Esophagus muscularis mucosa (tissue), 4 donors: ENCODE data around the gene STUM. TPM values are rescaled to one million over a fixed set of nuclear protein-coding genes. Genes with fewer than 3 reads are reported as not detected.

ENCODE experiments used
- DNase-seq: peaks from one replicate; pipeline ENCODE4 v3.0.0-alpha.2; 2017; ENCODE audit errors: extremely low spot score
- H3K27ac ChIP-seq, 4 donors: fragments of 200-600 bp; sonication (generic); replicated peaks in 1 of 4; 1 replicate in 3 of 4; 2 replicates in 1 of 4; pipeline ENCODE4 v1.5.1; 2016 to 2019; ENCODE audit warnings: mild to moderate bottlenecking in 1 of 4
- H3K27me3 ChIP-seq, 4 donors: fragments of 200-600 bp; sonication (generic); one replicate each; pipeline versions ENCODE4 v1.5.1 to v1.6.0; 2016 to 2019
- H3K36me3 ChIP-seq, 4 donors: fragments of 200-600 bp; sonication (generic); one replicate each; pipeline ENCODE4 v1.5.1; 2016 to 2019
- H3K4me1 ChIP-seq, 4 donors: fragments of 200-600 bp; sonication (generic); one replicate each; pipeline ENCODE4 v1.5.1; 2016 to 2019
- H3K4me3 ChIP-seq, 4 donors: fragments of 200-600 bp; sonication (generic); 1 replicate in 2 of 4; 2 replicates in 2 of 4; pipeline ENCODE4 v1.5.1; 2016 to 2019; ENCODE audit warnings: mild to moderate bottlenecking in 4 of 4, moderate library complexity in 1 of 4
- H3K9me3 ChIP-seq, 4 donors: fragments of 200-600 bp; sonication (generic); 1 replicate in 3 of 4; 2 replicates in 1 of 4; pipeline ENCODE4 v1.5.1; 2016 to 2019
- CTCF ChIP-seq, 3 experiments: fragments of 200-600 bp in 2 of 3; fragments of 450-650 bp in 1 of 3; sonication (generic) in 2 of 3; IDR thresholded peaks; one replicate each; pipeline ENCODE4 v1.5.1; 2017 to 2019; ENCODE audit warnings: antibody characterized with exemption in 3 of 3, mild to moderate bottlenecking in 2 of 3, moderate library complexity in 1 of 3
- EP300 ChIP-seq: sonication (generic); formaldehyde crosslinking; IDR thresholded peaks from one replicate; pipeline ENCODE4 v1.6.1; 2017; ENCODE audit warnings: antibody characterized with exemption
- POLR2A ChIP-seq: fragments of 450-650 bp; IDR thresholded peaks from one replicate; pipeline ENCODE4 v1.6.1; 2017; ENCODE audit warnings: antibody characterized with exemption, moderate library complexity, mild to moderate bottlenecking, low read depth
- POLR2AphosphoS5 ChIP-seq, 2 donors: sonication (generic); formaldehyde crosslinking; IDR thresholded peaks; one replicate each; pipeline ENCODE4 v1.6.1; 2017; ENCODE audit warnings: antibody characterized with exemption in 2 of 2
- WGBS: methylation state at CpG from one replicate; pipeline ENCODE4 v1.1.5; 2018; 5-methylcytosine and 5-hydroxymethylcytosine counted together
- intact Hi-C: fragments of 100-400 bp; cut with DNase I; formaldehyde crosslinking; loops from one replicate; pipeline ENCODE4 v1.15.1; 2023
- total RNA-seq, 4 donors: library from RNA; depleted of rRNA; stranded (reverse); fragments of >200 nt; gene quantifications; one replicate each; pipeline versions ENCODE4 v1.1.0 to v1.2.1, GENCODE V29; 2016

Gene STUM
- total RNA-seq, 4 donors from 2014 or later = 3.1 to 7.6 (median 6.3) TPM

DNA sequence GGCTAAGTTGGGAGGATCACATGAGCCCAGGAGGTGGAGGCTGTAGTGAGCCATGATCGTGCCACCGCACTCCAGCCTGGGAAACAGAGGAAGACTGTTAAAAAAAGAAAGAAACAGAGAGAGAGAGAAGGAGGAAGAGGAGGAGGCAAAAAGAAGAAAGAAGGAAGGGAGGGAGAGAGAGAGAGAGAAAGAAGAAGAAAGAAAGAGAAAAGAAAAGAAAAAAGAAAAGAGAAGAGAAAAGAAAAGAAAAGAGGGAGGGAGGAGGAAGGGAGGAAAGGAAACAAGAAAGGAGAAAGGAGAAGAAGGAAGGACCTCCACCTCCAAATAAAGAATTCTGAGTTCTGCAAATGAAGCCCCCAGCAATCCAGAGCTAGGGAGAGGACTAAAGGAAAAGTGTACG is 82.0 kb downstream of the STUM start:
- Histone ChIP-seq H3K9me3 (no peaks in the 10 kb centered on the region), H3K27ac (peak overlapping the region in 2 of 4 donors; percentile 74 to 83), H3K4me3 (no peak overlapping the region), H3K4me1 (peaks cover 30 to 78% (median 74%) of the 10 kb centered on the region in 4 donors), H3K36me3 (peaks cover 0 to 46% (median 27%) of the 10 kb centered on the region in 4 donors), H3K27me3 (no peaks in the 10 kb centered on the region)
- intact Hi-C loops = loop anchor here (5.0 kb wide), 1 partner anchor 107 kb away; the partner anchor contains the start of gene ITPKB
- no peak for TF ChIP-seq POLR2AphosphoS5 (IDR thresholded peaks at IDR 0.05)
- no peak for TF ChIP-seq POLR2A
- DNase-seq = no peak
- WGBS = 88% methylated on average over 3 of the region's 3 CpGs

DNA sequence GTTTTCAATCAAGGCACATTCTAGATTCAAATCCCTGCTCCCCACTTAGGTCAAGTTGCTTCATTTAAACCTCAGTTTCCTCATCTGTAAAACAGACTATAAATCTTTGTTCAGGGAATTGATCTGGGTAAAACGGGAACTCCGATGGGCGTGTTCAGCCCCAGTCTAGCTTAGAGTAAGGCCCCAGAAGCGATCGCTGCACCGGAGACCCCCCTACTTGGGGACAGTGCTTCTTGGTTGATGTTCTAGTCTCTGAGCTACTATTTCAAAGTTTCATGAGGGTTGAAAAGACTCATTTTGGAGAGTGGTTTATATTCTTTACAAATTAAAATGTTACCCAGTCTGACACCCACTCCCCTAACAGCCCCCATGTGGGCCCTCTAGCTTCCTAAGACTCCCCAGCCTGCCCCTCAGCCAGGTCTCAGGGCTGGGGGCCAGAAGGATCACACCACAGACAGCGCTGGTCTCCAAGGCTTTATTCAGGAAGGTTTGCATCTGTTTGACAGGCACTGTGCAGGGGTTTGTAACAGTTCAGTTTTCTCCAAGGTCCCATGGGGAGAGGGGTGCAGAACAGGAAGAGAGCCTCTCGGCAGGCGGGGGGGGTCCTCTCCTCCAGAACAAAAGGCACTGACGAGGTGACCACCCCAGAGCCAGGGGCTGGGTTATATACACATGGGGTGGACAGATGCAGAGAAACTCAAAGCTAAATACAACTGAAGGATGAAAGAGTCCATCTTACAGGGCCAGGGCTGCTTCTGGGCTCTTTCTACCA is 82.9 kb downstream of the STUM start:
- H3K27ac ChIP-seq = peak overlapping the region in 2 of 4 donors; percentile 74 to 83
- H3K36me3 ChIP-seq = peaks cover 0 to 54% (median 35%) of the 10 kb centered on the region in 4 donors
- WGBS = 80% methylated on average over 10 of the region's 10 CpGs
- peaks cover 27 to 77% (median 76%) of the 10 kb centered on the region in 4 donors for H3K4me1 ChIP-seq
- no peaks in the 10 kb centered on the region for H3K27me3 ChIP-seq
- DNase-seq = no peak
- intact Hi-C loops = loop anchor here (5.0 kb wide), 1 partner anchor 106 kb away; the partner anchor contains the start of gene ITPKB
- TF ChIP-seq POLR2AphosphoS5 (IDR thresholded peaks at IDR 0.05) (no peak), CTCF (IDR thresholded peaks at IDR 0.05) (no peak), EP300 (no peak), POLR2A (no peak)
- no peaks in the 10 kb centered on the region for H3K9me3 ChIP-seq
- H3K4me3 ChIP-seq = no peak overlapping the region

- 81% methylated on average over 9 of the region's 9 CpGs for WGBS
- no peak for DNase-seq
- Histone ChIP-seq H3K27ac (peak overlapping the region in 2 of 4 donors; percentile 74 to 83), H3K9me3 (no peaks in the 10 kb centered on the region), H3K4me3 (no peak overlapping the region), H3K36me3 (peaks cover 6 to 63% (median 43%) of the 10 kb centered on the region in 4 donors), H3K27me3 (no peaks in the 10 kb centered on the region), H3K4me1 (peaks cover 25 to 77% (median 73%) of the 10 kb centered on the region in 4 donors)
- TF ChIP-seq POLR2AphosphoS5 (IDR thresholded peaks at IDR 0.05) (peak; percentile 22 to 45), EP300 (no peak)
- intact Hi-C loops = loop anchor here (5.0 kb wide), 1 partner anchor 105 kb away; the partner anchor contains the start of gene ITPKB
These were observed 83.8 kb downstream of the STUM start for GRCh38 chr1:226632169-226632879.

DNA sequence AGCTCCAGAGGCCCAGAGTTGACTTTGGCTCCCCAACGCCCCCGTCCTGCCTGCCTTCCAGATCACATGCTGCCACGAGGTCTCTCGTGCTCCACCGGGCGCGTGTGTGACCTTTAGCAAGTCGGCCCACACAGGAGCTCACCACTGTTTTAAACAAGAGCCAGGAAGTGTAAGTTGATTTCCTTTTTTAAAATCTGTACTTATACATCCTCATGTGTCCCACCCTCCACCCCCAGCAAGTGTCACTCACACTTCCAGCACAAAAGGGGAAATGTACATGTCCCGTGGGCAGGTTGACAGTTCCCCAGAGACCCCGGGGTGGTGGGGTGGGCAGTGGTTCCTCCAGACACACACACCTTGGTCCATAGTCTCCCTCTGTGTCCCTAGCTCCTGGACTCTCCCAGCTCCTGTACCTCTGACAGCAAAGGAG is 84.4 kb downstream of the STUM start:
- TF ChIP-seq EP300 (no peak), POLR2AphosphoS5 (IDR thresholded peaks at IDR 0.05) (peak in 1 of 2 donors; percentile 31)
- no peaks in the 10 kb centered on the region for H3K27me3 ChIP-seq
- peak overlapping the region in 2 of 4 donors; percentile 74 to 83 for H3K27ac ChIP-seq
- no peak overlapping the region for H3K4me3 ChIP-seq
- H3K4me1 ChIP-seq = peaks cover 31 to 83% (median 73%) of the 10 kb centered on the region in 4 donors
- intact Hi-C loops = loop anchor here (5.0 kb wide), 1 partner anchor 104 kb away; the partner anchor contains the start of gene ITPKB
- DNase-seq = no peak
- H3K9me3 ChIP-seq = no peaks in the 10 kb centered on the region
- peaks cover 6 to 69% (median 46%) of the 10 kb centered on the region in 4 donors for H3K36me3 ChIP-seq
- WGBS = 76% methylated on average over 10 of the region's 10 CpGs

GRCh38 chr1:226633541-226634165 is 85.1 kb downstream of the STUM start:
- TF ChIP-seq CTCF (IDR thresholded peaks at IDR 0.05) (no peak), POLR2AphosphoS5 (IDR thresholded peaks at IDR 0.05) (no peak), POLR2A (no peak), EP300 (no peak)
- no peaks in the 10 kb centered on the region for H3K27me3 ChIP-seq
- H3K27ac ChIP-seq = peak overlapping the region in 2 of 4 donors; percentile 74 to 83
- peaks cover 38 to 83% (median 74%) of the 10 kb centered on the region in 4 donors for H3K4me1 ChIP-seq
- 26% methylated on average over 6 of the region's 7 CpGs for WGBS
- DNase-seq = no peak
- no peaks in the 10 kb centered on the region for H3K9me3 ChIP-seq
- intact Hi-C loops = loop anchor here (2.0 to 5.0 kb wide), 2 partner anchors 104 to 195 kb away; partner anchors contain the start of gene ITPKB
- H3K36me3 ChIP-seq = peaks cover 6 to 76% (median 51%) of the 10 kb centered on the region in 4 donors
- no peak overlapping the region for H3K4me3 ChIP-seq
